BJ (cell line): Measurements from ENCODE around the gene ENTPD2. TPM values are rescaled to one million over a fixed set of nuclear protein-coding genes. Genes with fewer than 3 reads are reported as not detected.

ENCODE experiments used
- CTCF ChIA-PET: fragments of 350-600 bp; formaldehyde crosslinking; extraction: SDS; loops from one replicate; lab custom pipeline; 2021; ENCODE audit warnings: antibody characterized with exemption, inconsistent platforms; lab: Yijun Ruan, JAX
- POLR2A ChIA-PET: fragments of 300-600 bp; sonication (Branson Sonifier 250); formaldehyde crosslinking; extraction: SDS; loops from one replicate; lab custom pipeline; 2021; ENCODE audit warnings: antibody characterized with exemption; lab: Charles Lee
- DNase-seq: peaks from one replicate; pipeline ENCODE4 v3.0.0-alpha.2; 2011; ENCODE audit warnings: low read depth
- H3K27me3 ChIP-seq: 2 replicates; pipeline ENCODE4 v1.6.0; 2011; ENCODE audit warnings: low read length; ENCODE audit not compliant: control insufficient read depth, insufficient read depth
- H3K36me3 ChIP-seq: 2 replicates; pipeline ENCODE4 v1.5.1; 2011; ENCODE audit warnings: low read length; ENCODE audit not compliant: control insufficient read depth, insufficient read depth
- H3K4me3 ChIP-seq: 2 replicates; pipeline ENCODE4 v1.5.1; 2011; ENCODE audit warnings: low read depth, mild to moderate bottlenecking, control low read depth, low read length
- polyA plus RNA-seq: library from polyadenylated mRNA; depleted of rRNA; stranded (reverse); fragments of >200 nt; gene quantifications from 2 replicates; pipeline ENCODE4 v1.2.3, GENCODE V29; 2011
- TF ChIP-seq, protein P1 (sequence below): IDR thresholded peaks from 2 replicates; pipeline ENCODE4 v1.5.1; 2011; ENCODE audit warnings: low read depth, mild to moderate bottlenecking, control low read depth, inconsistent platforms, low read length, moderate library complexity; ENCODE audit not compliant: insufficient read depth

Gene ENTPD2
- polyA plus RNA-seq, 1 experiment: not detected

DNA sequence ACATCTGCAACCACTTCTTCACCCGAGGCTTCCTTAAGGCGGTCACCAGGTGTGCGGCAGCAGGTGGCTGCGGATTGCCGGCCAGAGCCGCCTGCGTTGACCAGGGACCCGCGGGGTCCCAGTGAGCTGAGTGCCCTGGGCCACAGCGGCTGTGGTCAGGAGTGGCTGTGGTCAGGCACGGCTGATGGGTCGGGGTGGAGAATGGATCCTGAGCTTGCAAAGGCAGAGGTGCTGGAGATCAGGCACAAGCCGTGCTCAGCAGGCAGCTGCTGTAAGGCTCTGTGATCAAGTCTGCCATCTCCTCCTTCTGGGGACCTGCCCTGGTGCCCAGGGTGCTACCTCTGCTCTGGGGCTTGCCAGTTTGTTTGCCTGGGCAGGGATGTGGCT lies 25.5 kb upstream of the ENTPD2 start:
- DNase-seq: no peak
- H3K4me3 ChIP-seq: no peak overlapping the region
- H3K27me3 ChIP-seq: no peaks in the 10 kb centered on the region
- TF ChIP-seq, protein P1, sequence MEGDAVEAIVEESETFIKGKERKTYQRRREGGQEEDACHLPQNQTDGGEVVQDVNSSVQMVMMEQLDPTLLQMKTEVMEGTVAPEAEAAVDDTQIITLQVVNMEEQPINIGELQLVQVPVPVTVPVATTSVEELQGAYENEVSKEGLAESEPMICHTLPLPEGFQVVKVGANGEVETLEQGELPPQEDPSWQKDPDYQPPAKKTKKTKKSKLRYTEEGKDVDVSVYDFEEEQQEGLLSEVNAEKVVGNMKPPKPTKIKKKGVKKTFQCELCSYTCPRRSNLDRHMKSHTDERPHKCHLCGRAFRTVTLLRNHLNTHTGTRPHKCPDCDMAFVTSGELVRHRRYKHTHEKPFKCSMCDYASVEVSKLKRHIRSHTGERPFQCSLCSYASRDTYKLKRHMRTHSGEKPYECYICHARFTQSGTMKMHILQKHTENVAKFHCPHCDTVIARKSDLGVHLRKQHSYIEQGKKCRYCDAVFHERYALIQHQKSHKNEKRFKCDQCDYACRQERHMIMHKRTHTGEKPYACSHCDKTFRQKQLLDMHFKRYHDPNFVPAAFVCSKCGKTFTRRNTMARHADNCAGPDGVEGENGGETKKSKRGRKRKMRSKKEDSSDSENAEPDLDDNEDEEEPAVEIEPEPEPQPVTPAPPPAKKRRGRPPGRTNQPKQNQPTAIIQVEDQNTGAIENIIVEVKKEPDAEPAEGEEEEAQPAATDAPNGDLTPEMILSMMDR: no peak
- ChIA-PET CTCF (interaction anchor here (7.7 kb wide), 1 partner anchor 13 kb away, joined by 69 read pairs; no protein-coding TSS in a partner anchor), POLR2A (no interaction called here)
- peaks cover 29% of the 10 kb centered on the region for H3K36me3 ChIP-seq

DNA sequence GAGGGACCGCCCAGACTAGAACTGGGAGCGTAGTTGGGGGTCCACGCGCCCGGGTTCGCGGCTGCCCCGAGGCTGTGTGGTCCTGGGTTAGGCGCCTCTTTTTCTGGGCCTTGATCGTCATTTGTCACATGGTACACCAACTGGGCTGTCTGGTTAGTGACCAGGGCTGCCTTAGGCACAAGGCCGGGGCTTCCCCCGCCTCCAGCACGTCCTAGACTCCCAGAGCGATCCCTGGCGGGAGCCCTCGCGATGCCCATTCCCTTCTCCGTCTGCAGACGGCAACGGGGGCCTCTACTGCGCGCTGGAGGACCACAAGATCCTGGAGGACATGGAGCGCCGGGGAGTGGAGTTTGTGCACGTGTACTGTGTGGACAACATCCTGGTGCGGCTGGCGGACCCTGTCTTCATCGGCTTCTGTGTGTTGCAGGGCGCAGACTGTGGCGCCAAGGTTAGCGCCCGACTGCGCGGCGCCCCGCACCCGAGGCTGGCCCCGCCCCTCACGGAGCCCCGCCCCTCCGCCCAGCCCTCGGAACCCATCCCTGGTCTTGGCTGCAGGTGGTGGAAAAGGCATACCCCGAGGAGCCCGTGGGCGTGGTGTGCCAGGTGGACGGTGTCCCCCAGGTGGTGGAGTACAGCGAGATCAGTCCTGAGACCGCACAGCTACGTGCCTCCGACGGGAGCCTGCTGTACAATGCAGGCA lies 25.0 kb upstream of the ENTPD2 start:
- TF ChIP-seq, protein P1: no peak
- peak overlapping the region; percentile 75; the same call in 1 of the 2 replicates for H3K4me3 ChIP-seq
- ChIA-PET POLR2A (no interaction called here), CTCF (interaction anchor here (7.7 kb wide), 1 partner anchor 13 kb away, joined by 69 read pairs; no protein-coding TSS in a partner anchor)
- H3K36me3 ChIP-seq: peaks cover 29% of the 10 kb centered on the region
- no peak for DNase-seq
- H3K27me3 ChIP-seq: no peaks in the 10 kb centered on the region

DNA sequence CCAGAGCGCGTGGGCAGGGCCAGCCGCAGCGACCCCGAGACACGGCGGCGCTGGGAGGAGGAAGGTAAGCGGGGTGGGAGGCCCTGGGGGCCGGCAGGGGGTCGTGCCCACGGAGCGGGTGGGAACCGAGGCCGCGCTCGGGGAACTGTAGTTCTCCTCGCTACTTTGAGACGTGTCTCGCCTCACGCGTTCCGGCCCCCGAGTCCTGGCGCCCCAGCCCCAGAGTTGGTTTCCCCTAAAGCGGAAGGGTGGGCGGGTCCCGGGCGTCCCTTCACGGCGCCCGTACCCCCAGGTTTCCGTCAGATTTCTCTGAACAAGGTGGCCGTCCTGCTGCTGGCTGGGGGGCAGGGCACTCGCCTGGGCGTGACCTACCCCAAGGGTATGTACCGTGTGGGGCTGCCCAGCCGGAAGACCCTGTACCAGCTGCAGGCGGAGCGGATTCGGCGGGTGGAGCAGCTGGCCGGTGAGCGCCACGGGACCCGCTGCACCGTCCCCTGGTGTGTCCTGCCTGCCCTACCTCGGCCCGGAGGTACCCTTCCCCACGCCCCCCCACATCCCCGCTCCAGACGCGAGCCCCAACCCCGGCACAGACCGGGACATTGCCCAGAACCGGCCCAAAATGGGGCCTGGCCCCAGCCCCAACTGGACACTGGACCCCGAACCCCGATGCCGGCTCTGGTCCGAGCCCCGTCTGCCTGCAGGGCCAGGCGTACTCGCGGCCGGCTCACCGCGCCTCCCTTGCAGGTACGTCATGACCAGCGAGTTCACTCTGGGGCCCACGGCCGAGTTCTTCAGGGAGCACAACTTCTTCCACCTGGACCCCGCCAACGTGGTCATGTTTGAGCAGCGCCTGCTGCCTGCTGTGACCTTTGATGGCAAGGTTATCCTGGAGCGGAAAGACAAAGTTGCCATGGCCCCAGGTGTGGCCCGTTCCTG lies 24.2 kb upstream of the ENTPD2 start:
- Histone ChIP-seq H3K36me3 (peaks cover 29% of the 10 kb centered on the region), H3K27me3 (no peaks in the 10 kb centered on the region), H3K4me3 (peak overlapping the region; percentile 75)
- TF ChIP-seq, protein P1: no peak
- POLR2A ChIA-PET: interaction anchor here (0.7 kb wide), 1 partner anchor 9 kb away, joined by 4 read pairs; the partner anchor contains the start of gene MAN1B1
- CTCF ChIA-PET: interaction anchor here (0.6 to 7.7 kb wide), 2 partner anchors 12 to 325 kb away, joined by 3 to 69 read pairs; no protein-coding TSS in a partner anchor
- DNase-seq: no peak

DNA sequence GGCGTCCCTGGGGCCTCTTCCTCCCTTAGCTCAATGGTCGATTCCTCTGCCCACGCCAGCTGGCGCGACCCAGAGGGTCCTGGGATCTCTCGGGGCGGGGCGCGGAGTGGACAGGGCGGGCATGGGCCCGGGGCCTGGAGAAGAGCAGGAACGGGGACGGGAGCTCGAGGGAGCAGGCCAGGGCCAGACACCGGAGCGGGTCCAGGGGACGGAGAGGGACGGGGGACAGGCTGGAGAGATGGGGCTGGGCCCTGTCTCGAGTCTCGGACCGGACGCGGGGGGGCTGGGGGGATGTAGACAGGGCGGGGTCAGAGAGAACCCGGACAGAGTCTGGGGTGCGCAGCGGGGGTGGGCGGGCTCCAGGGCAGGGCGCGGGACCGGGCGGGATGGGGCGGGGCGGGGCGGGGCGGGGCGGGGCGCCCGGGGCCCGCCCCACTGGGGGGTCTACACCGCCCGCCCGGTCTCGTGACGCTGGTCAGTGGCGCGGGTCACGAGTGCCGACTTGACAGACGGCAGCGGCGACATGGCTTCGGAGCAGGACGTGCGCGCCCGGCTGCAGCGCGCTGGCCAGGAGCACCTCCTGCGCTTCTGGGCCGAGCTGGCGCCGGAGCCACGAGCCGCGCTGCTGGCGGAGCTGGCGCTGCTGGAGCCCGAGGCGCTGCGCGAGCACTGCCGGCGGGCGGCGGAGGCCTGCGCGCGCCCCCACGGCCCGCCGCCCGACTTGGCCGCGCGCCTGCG lies 23.3 kb upstream of the ENTPD2 start, which contains the start of gene UAP1L1:
TSS of gene UAP1L1 (plus strand) at position 508 of the 738 bp plus-strand sequence. CDS start at position 524, 16 bp downstream.
- peaks cover 23% of the 10 kb centered on the region for H3K36me3 ChIP-seq
- no peak for DNase-seq
- TF ChIP-seq, protein P1: no peak
- ChIA-PET CTCF (interaction anchor here (0.6 to 7.7 kb wide), 4 partner anchors 11 to 324 kb away, joined by 3 to 69 read pairs (median 6); no protein-coding TSS in a partner anchor), POLR2A (interaction anchor here (0.7 kb wide), 1 partner anchor 10 kb away, joined by 4 read pairs; the partner anchor contains the start of gene MAN1B1)
- peak within 1 kb of the TSS; percentile 75 for H3K4me3 ChIP-seq
- no peaks in the 10 kb centered on the region for H3K27me3 ChIP-seq
